ENCODE measurements around the gene ZNF512. TPM values are rescaled to one million over a fixed set of nuclear protein-coding genes. Genes with fewer than 3 reads are reported as not detected.

ZNF512 gene
- total RNA-seq, 1 donor from 2014 or later: 27.4 TPM

DNA sequence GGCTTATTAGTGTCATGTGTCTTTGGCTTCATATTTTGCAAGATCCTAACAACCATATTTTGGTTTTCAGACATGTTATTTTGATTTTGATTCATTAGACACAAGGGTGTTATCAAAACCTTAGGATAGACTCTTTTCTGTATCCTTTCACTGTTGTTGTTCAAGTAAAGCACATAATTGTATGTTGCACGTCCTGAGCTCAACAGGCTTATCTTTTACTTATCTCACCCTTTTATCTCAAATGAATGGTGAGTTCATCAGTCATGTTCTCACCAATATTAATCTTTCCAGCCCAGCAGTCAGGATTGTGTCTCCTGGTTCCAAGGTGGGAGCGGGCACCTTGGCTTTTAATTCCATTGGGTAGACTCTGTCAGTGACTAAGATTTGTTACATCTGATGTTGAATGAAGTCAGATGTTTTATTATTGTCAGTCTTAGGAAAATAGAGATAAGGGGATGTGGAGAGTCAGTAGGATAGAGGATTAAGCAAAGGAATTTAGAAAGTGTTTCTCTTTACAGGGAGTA, 57.9 kb downstream of the ZNF512 start:
- TF ChIP-seq, protein P1, sequence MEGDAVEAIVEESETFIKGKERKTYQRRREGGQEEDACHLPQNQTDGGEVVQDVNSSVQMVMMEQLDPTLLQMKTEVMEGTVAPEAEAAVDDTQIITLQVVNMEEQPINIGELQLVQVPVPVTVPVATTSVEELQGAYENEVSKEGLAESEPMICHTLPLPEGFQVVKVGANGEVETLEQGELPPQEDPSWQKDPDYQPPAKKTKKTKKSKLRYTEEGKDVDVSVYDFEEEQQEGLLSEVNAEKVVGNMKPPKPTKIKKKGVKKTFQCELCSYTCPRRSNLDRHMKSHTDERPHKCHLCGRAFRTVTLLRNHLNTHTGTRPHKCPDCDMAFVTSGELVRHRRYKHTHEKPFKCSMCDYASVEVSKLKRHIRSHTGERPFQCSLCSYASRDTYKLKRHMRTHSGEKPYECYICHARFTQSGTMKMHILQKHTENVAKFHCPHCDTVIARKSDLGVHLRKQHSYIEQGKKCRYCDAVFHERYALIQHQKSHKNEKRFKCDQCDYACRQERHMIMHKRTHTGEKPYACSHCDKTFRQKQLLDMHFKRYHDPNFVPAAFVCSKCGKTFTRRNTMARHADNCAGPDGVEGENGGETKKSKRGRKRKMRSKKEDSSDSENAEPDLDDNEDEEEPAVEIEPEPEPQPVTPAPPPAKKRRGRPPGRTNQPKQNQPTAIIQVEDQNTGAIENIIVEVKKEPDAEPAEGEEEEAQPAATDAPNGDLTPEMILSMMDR (conservative IDR thresholded peaks at IDR 0.05; ENCODE audit: low read depth, low read length): no peak

DNA sequence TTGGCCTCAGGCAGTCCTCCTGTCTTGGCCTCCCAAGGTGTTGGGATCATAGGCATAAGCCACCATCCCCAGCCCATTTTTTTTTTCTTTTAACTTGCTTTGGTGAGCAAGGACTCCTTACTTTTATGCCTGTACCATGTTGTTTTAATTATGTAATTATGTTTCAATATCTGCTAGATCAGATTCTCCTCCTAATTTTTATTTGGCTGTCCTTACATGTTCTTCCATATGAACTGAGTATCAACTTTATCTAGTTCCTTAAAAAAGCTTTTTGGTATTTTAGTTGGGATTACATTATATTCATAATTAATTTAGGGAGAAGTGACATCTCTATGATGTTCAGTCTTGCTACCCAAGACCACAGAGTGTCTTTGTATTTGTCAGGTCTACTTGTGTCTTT, 62.4 kb downstream of the ZNF512 start:
- H3K4me3 ChIP-seq (ENCODE audit: low read depth, low read length): no peak overlapping the region
- TF ChIP-seq, protein P1 (conservative IDR thresholded peaks at IDR 0.05; ENCODE audit: low read depth, low read length): no peak
- no peak for DNase-seq (ENCODE audit: low read depth)

More for the DNA sequence above, 57.9 kb downstream of the ZNF512 start:
- no peak for DNase-seq (ENCODE audit: low read depth)
- no peak overlapping the region for H3K4me3 ChIP-seq (ENCODE audit: low read depth, low read length)

DNA sequence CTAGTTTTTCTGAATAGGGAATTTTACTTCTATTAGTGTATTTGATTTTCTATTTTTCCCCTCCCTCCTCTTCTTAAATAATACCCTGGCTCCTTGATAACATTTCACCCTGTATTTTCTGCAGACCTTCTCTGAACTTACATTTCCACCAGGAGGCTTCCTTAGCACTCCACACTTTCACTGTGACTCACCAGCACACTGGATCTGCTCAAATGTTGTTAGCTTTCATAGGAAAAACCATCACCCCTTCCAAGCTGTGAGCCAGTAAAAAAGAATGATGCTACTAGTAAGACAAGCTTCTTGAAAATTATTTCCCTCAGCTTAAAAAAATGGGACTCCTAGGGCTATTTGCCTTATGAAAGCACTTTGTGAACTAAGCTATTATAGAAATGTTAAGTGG, 64.4 kb downstream of the ZNF512 start:
- TF ChIP-seq, protein P1 (conservative IDR thresholded peaks at IDR 0.05; ENCODE audit: low read depth, low read length): no peak
- no peak for DNase-seq (ENCODE audit: low read depth)

DNA sequence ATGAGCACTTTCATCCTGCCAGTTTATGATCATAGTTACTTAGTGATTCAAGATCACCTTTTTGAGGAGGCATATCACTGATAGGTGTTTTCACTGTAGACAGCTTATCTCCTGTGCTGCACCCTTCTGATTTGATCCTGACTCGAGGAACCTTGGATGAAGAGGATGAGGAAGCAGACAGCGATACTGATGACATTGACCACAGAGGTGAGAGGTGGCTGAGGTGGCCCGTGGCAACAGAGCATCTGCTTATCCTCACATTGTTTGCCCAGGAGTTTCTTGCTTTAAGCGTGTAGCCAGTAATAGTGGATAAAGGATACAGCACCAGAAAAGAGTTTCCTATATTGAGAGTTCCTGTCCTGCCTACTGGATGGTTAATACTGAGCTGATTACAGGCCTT, 64.9 kb downstream of the ZNF512 start:
- TF ChIP-seq, protein P1 (conservative IDR thresholded peaks at IDR 0.05; ENCODE audit: low read depth, low read length): no peak
- H3K4me3 ChIP-seq (ENCODE audit: low read depth, low read length): no peak overlapping the region

More for the DNA sequence above, 64.4 kb downstream of the ZNF512 start:
- H3K4me3 ChIP-seq (ENCODE audit: low read depth, low read length): no peak overlapping the region

DNA sequence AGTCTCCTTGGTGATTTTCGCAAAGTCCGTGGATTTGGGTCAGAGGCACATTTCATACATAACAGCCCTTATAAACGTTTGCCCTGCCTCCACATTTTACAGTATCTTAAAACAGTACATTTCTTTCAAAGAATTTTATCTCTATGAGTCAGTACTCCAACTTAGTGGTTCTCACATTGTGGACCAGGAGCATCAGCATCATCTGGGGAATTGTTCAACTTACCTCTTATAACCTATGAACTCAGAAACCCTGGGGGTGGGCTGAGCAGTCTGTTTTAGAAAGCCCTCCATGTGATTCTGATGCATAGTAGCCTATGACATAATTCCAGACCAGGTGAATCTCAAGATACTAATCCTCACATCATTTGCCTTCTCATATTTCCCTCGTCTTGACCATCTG, 68.2 kb downstream of the ZNF512 start:
- no peak overlapping the region for H3K4me3 ChIP-seq (ENCODE audit: low read depth, low read length)
- DNase-seq (ENCODE audit: low read depth): no peak
- TF ChIP-seq, protein P1 (conservative IDR thresholded peaks at IDR 0.05; ENCODE audit: low read depth, low read length): no peak

More for the DNA sequence above, 64.9 kb downstream of the ZNF512 start:
- no peak for DNase-seq (ENCODE audit: low read depth)

DNA sequence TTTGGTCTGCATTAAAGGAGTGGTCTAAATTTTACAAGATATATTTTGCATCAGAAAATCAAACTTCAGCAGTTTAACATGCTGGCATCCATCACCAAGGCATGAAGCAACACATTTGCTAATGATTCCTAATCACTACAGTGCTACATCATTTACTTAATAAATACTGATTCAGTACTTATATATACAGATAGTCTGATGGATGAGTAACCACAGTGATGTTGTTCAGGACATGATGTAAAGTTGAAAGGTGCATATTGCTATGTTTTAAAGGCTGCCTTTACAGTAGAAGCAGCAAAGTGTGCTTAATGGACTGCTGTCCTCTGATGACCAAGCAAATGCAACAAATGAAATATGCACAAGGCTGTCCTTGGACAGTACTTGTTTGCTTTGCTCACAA, 69.5 kb downstream of the ZNF512 start:
- no peak overlapping the region for H3K4me3 ChIP-seq (ENCODE audit: low read depth, low read length)
- no peak for DNase-seq (ENCODE audit: low read depth)
- TF ChIP-seq, protein P1 (conservative IDR thresholded peaks at IDR 0.05; ENCODE audit: low read depth, low read length): no peak

DNA sequence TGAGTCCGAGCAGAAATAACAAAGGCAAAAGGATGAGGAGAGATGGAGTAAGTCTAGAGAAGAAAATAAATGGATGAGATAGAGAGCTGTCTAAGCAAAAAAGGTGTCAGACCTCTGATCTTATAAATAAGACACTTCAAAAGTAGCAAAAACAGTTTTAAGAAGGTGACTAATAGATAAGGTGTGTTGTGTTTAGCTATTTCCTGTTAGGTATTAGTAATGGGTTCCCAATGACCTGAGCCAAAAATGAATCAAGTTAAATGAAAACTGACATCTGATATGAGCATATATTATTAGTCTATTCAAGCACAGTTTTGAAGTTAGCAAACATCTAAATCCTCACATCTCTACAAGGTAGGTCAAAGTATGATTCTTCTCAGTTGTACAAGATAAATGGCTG, 69.9 kb downstream of the ZNF512 start:
- TF ChIP-seq, protein P1 (conservative IDR thresholded peaks at IDR 0.05; ENCODE audit: low read depth, low read length): no peak
- H3K4me3 ChIP-seq (ENCODE audit: low read depth, low read length): no peak overlapping the region
- no peak for DNase-seq (ENCODE audit: low read depth)

Data from epithelial cell of proximal tubule (primary cell).